ENCODE measurements around the gene TUBD1. TPM values are rescaled to one million over a fixed set of nuclear protein-coding genes. Genes with fewer than 3 reads are reported as not detected.
"Not testable (repeated sequence)": the region's sequence is repeated elsewhere in the genome, so short reads cannot be mapped to it uniquely, and the experiment has no call there.

Gene TUBD1
- total RNA-seq, 1 donor from 2014 or later, result 9.0 TPM

DNA sequence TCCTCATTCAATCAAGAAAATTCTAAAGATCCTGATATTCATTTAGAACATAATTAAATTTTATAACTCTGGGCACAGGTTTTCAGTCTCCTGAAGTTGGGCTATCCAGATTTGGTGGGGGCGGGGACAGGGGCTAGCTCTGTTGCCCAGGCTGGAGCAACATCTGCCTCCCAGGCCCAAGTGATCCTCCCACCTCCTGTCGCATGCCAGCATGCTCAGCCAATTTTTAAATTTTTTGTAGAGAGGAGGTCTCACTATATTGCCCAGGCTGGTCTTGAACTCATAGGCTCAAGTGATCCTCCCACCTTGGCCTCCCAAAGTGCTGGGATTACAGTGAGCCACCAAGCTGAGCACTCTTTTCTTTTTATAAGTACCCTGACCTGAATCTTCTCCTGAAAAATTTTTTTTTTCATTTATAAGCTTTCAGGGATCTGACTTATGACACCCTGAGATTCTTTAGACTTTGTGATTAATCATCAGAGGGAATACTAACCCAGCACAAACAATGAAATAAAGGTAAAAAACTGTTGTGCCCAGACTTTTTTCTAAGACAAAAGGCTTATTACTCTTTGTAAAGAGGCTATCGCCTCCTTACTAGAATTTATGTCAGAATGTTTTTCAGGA lies 62.6 kb downstream of the TUBD1 start:
- Histone ChIP-seq H3K9me3 (ENCODE audit: insufficient read depth, low read depth, low read length) (no peaks in the 10 kb centered on the region), H3K9ac (ENCODE audit: low read length) (peak overlapping the region; percentile 95), H3K27me3 (ENCODE audit: insufficient read depth, low read length) (no peaks in the 10 kb centered on the region), H3K4me2 (ENCODE audit: low read length) (peak overlapping the region; percentile 81), H4K20me1 (ENCODE audit: insufficient read depth, low read length) (no peaks in the 10 kb centered on the region), H3K27ac (ENCODE audit: low read depth, low read length) (peak overlapping the region; percentile 100), H3K4me3 (ENCODE audit: insufficient read depth, low read depth, low read length) (peak overlapping the region; percentile 49), H3K79me2 (ENCODE audit: insufficient read depth, low read length) (peaks cover 47% of the 10 kb centered on the region), H3K4me1 (ENCODE audit: insufficient read depth, low read length) (peaks cover 54% of the 10 kb centered on the region), H3K36me3 (ENCODE audit: insufficient read depth, low read length) (no peaks in the 10 kb centered on the region), H2AFZ (ENCODE audit: low read depth, low read length) (no peak overlapping the region)
- H3K4me1 Mint-ChIP-seq (ENCODE audit: low read depth, unreplicated experiment), result peaks cover 58% of the 10 kb centered on the region
- H3K9me3 Mint-ChIP-seq (ENCODE audit: unreplicated experiment), result no peaks in the 10 kb centered on the region
- no peaks in the 10 kb centered on the region for H3K27me3 Mint-ChIP-seq (ENCODE audit: low read depth, unreplicated experiment)
- peak overlapping the region; percentile 99 for H3K27ac Mint-ChIP-seq (ENCODE audit: unreplicated experiment)
- DNase-seq (ENCODE audit: low read depth), result peak; percentile 70
- H3K36me3 Mint-ChIP-seq (ENCODE audit: low read depth, unreplicated experiment), result peaks cover 5% of the 10 kb centered on the region
- TF ChIP-seq, protein P1, sequence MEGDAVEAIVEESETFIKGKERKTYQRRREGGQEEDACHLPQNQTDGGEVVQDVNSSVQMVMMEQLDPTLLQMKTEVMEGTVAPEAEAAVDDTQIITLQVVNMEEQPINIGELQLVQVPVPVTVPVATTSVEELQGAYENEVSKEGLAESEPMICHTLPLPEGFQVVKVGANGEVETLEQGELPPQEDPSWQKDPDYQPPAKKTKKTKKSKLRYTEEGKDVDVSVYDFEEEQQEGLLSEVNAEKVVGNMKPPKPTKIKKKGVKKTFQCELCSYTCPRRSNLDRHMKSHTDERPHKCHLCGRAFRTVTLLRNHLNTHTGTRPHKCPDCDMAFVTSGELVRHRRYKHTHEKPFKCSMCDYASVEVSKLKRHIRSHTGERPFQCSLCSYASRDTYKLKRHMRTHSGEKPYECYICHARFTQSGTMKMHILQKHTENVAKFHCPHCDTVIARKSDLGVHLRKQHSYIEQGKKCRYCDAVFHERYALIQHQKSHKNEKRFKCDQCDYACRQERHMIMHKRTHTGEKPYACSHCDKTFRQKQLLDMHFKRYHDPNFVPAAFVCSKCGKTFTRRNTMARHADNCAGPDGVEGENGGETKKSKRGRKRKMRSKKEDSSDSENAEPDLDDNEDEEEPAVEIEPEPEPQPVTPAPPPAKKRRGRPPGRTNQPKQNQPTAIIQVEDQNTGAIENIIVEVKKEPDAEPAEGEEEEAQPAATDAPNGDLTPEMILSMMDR (IDR thresholded peaks at IDR 0.05; ENCODE audit: insufficient read depth, low read depth, low read length), result no peak
- TF ChIP-seq EZH2 (IDR thresholded peaks at IDR 0.05; ENCODE audit: insufficient read depth, low read length), result no peak
- H3K4me3 Mint-ChIP-seq (ENCODE audit: unreplicated experiment), result peak overlapping the region; percentile 58
- FAIRE-seq, result no peak

DNA sequence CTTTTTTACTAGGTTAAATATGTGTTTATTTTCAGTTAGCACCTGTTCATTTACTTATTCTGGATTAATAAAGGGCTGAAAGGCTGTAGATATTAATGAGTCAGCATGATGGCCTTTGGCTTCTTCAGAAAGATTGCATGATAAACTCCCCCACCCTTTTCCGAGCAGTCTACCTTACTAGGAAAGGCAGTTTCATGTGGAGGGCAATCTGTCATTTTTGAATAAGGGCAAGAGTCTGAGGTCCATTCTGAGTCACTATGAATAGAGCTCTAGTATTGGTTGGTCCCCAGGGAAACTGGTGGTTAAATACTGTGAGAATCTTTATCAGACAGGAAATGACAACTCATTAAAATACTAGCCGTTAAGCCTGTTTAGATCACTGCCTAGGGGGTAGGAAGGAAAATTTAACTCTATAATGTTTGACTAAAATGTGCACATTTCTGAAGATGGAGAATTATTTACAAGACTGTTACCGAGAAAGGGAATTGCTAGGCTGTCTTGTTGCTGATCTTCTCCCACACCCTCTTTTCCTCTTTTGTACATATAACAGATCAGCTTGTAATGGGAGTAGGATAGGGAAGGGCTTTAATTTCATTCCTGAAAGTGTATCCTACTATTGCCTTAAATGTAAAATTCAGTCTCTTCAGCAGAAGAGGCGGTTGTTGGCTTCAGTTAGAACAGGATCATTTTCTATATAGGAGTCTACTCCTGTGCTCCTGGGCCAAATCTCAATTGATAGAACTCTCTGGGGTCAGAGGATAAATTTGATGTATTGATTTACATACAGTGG lies 63.3 kb downstream of the TUBD1 start:
- Histone ChIP-seq H3K27me3 (ENCODE audit: insufficient read depth, low read length) (no peaks in the 10 kb centered on the region), H2AFZ (ENCODE audit: low read depth, low read length) (no peak overlapping the region), H3K4me1 (ENCODE audit: insufficient read depth, low read length) (peaks cover 54% of the 10 kb centered on the region), H3K27ac (ENCODE audit: low read depth, low read length) (peak overlapping the region; percentile 100), H3K4me3 (ENCODE audit: insufficient read depth, low read depth, low read length) (peak overlapping the region; percentile 49), H3K36me3 (ENCODE audit: insufficient read depth, low read length) (no peaks in the 10 kb centered on the region), H3K79me2 (ENCODE audit: insufficient read depth, low read length) (peaks cover 47% of the 10 kb centered on the region), H3K9me3 (ENCODE audit: insufficient read depth, low read depth, low read length) (no peaks in the 10 kb centered on the region), H3K9ac (ENCODE audit: low read length) (peak overlapping the region; percentile 95), H4K20me1 (ENCODE audit: insufficient read depth, low read length) (no peaks in the 10 kb centered on the region), H3K4me2 (ENCODE audit: low read length) (peak overlapping the region; percentile 81)
- peak overlapping the region; percentile 99 for H3K27ac Mint-ChIP-seq (ENCODE audit: unreplicated experiment)
- peaks cover 58% of the 10 kb centered on the region for H3K4me1 Mint-ChIP-seq (ENCODE audit: low read depth, unreplicated experiment)
- peak; percentile 99 for DNase-seq (ENCODE audit: low read depth)
- H3K27me3 Mint-ChIP-seq (ENCODE audit: low read depth, unreplicated experiment), result no peaks in the 10 kb centered on the region
- no peaks in the 10 kb centered on the region for H3K9me3 Mint-ChIP-seq (ENCODE audit: unreplicated experiment)
- H3K36me3 Mint-ChIP-seq (ENCODE audit: low read depth, unreplicated experiment), result peaks cover 5% of the 10 kb centered on the region
- H3K4me3 Mint-ChIP-seq (ENCODE audit: unreplicated experiment), result peak overlapping the region; percentile 58
- TF ChIP-seq EZH2 (IDR thresholded peaks at IDR 0.05; ENCODE audit: insufficient read depth, low read length), result no peak
- TF ChIP-seq, protein P1 (IDR thresholded peaks at IDR 0.05; ENCODE audit: insufficient read depth, low read depth, low read length), result no peak
- peak; percentile 88 for FAIRE-seq

DNA sequence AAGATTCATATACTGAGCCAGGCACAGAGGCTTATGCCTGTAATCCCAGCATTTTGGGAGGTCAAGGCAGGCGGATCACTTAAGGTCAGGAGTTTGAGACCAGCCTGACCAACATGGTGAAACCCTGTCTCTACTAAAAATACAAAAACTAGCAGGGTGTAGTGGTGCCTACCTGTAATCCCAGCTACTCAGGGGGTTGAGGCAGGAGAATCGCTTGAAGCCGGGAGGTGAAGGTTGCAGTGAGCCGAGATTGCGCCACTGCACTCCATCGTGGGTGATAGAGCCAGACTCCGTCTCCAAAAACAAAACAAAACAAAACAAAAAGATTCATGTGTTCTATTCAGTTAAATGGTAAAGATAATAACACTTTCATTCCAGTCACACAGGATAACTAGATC lies 63.9 kb downstream of the TUBD1 start:
- Mint-ChIP-seq H3K4me1 (ENCODE audit: low read depth, unreplicated experiment) (peaks cover 58% of the 10 kb centered on the region), H3K27ac (ENCODE audit: unreplicated experiment) (peak overlapping the region; percentile 99), H3K4me3 (ENCODE audit: unreplicated experiment) (peak overlapping the region; percentile 24)
- H3K27ac ChIP-seq (ENCODE audit: low read depth, low read length), result peak overlapping the region; percentile 100
- peaks cover 47% of the 10 kb centered on the region for H3K79me2 ChIP-seq (ENCODE audit: insufficient read depth, low read length)
- H3K27me3 ChIP-seq (ENCODE audit: insufficient read depth, low read length); H4K20me1 ChIP-seq (ENCODE audit: insufficient read depth, low read length); H3K9me3 ChIP-seq (ENCODE audit: insufficient read depth, low read depth, low read length); H3K36me3 ChIP-seq (ENCODE audit: insufficient read depth, low read length); H3K36me3 Mint-ChIP-seq (ENCODE audit: low read depth, unreplicated experiment); H2AFZ ChIP-seq (ENCODE audit: low read depth, low read length); FAIRE-seq; H3K9me3 Mint-ChIP-seq (ENCODE audit: unreplicated experiment); H3K27me3 Mint-ChIP-seq (ENCODE audit: low read depth, unreplicated experiment); DNase-seq (ENCODE audit: low read depth): not testable (repeated sequence)
- H3K4me3 ChIP-seq (ENCODE audit: insufficient read depth, low read depth, low read length), result peak overlapping the region; percentile 5
- peak overlapping the region; percentile 95 for H3K9ac ChIP-seq (ENCODE audit: low read length)
- peaks cover 54% of the 10 kb centered on the region for H3K4me1 ChIP-seq (ENCODE audit: insufficient read depth, low read length)
- peak overlapping the region; percentile 81 for H3K4me2 ChIP-seq (ENCODE audit: low read length)
